Stimulated activated CD8-positive, alpha-beta memory T cell treated with anti-CD3 and anti-CD28 coated beads, Interleukin-7, amount 100 ng/mL, for 24 hours (primary cell): Measurements from ENCODE around the gene CDH2.
"Not testable (repeated sequence)": the region's sequence is repeated elsewhere in the genome, so short reads cannot be mapped to it uniquely, and the experiment has no call there.

Experiments
- DNase-seq: peaks from one replicate; pipeline ENCODE4 v3.0.0-alpha.2; 2020; ENCODE audit warnings: low read depth

Gene CDH2

DNA sequence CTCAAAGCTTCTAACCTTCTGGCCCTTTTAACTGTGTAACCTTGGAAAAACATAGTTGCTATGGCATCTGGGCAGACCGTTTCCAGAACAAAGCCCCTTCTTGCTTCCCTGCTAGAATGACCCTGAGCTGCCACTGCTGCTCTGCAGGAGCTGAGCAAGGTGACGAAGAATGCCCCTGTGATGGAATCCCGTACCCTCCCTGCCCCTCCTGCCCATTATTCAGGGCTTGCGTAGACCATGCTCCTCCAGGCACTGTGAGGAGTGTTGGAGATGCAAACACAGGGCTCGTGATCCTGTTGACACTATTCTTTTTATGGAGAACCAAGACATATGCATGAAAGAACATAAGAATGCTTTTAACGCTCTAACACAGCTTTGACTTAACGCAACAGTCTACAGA, 191.1 kb downstream of the CDH2 start:
- DNase-seq = no peak

GRCh38 chr18:27983780-27984179, 193.2 kb downstream of the CDH2 start:
- DNase-seq = no peak

GRCh38 chr18:27976806-27977408, 200.0 kb downstream of the CDH2 start:
- no peak for DNase-seq

- DNase-seq = no peak
Observed at GRCh38 chr18:27970321-27970720, 206.6 kb downstream of the CDH2 start.

GRCh38 chr18:27969206-27969605, 207.7 kb downstream of the CDH2 start:
- DNase-seq = no peak

DNA sequence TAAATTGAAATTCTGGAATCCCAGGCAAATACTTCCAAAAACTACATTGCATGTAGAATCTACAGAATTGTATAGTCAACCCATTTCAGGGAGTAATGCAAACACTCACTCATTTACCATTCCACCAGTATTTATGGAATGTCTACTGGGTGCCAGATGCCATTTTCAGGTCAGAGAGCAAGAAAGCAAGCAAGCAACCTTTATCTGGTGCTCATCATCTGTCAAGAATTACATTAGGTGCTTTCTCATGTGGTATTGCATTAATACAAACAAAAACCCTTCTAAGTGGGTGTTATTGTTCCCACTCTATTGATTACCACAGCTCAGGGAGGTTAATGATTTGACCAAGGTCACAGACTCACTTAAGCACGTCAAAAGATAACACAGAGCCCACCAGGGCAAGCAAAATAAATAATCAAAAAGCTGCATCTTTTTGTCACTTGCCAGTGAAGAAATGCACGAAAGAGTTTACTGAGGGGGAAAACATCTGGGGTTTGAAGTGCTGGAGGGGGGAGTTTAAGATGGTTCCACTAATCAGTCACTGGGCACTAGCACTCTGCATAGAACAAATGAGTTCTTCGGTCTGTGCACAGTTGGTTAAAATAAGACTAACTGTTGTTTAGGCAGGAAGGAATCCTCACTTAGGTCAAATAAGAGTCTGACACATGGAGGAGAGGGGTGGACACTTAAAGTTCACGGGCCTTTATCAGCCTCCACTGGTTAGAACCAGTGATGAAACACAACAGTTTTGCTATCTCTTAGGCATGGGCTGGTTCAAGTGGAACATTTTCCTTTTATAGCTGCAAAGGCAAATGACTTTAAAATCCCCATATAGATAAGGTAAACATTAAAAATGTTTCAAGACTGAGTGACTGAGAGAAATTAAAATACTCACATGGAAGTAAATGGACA, 208.8 kb downstream of the CDH2 start:
- DNase-seq = no peak

DNA sequence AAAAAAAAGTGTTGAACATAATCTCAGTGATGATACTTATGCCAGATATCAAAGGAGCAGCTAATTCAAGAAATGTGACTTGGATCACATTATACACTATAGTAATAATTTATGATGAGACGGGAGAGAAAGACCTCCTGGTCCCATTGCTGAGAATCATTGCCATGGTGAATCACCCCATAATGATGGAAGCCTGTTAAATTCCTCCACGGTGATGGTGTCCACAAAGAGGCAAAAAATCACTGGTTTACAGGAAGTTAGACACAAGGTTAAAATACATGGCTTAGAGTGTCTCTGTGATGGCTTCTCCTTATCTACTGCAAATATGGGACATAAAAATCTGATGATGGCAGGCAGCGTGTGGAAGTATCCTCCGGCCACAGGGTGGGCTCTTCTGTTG, 210.0 kb downstream of the CDH2 start:
- no peak for DNase-seq

GRCh38 chr18:27964811-27965210, 212.1 kb downstream of the CDH2 start:
- no peak for DNase-seq

- DNase-seq = no peak
Observed at GRCh38 chr18:27959101-27959500, 217.8 kb downstream of the CDH2 start.

- DNase-seq = no peak
Observed at GRCh38 chr18:27956001-27956640, 220.8 kb downstream of the CDH2 start.

DNA sequence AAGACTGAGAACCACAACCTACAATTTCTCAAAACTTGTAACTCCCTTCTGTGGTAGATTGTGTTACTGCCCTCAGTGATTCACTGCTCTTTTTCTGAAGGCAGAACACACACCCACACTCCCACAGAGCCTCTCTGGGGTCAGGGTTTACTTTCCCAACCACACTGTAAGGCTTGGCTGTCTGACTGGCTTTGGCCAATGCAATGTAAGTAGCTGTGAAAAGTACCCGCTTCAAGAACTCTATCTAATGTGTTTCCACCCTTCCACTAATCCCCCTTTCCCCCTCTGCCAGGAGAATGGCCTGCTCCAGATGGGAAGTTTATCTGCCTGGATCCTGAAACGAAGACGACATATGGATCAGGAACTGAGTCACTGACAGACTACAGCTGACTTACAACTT, 222.7 kb downstream of the CDH2 start:
- no peak for DNase-seq

DNA sequence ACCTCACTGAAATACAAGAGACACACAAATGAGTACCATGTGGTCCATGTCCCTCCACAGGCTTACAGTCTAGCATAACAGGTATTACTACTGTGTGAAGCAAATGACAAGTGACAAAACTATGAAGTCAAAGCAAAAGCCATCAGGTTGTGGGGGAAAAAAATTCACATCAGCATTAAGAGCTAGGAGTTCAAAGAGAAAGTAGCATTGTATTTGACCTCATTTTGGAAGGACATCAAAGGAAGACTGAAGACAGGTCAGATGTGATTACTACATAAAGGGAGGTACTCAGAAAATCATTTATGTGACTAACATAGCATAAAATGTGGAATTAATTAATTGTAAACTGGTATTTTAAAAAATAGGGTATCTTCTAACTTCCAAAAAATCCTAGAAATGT, 224.2 kb downstream of the CDH2 start:
- DNase-seq = no peak

GRCh38 chr18:27950648-27951228, 226.2 kb downstream of the CDH2 start:
- DNase-seq = no peak

DNA sequence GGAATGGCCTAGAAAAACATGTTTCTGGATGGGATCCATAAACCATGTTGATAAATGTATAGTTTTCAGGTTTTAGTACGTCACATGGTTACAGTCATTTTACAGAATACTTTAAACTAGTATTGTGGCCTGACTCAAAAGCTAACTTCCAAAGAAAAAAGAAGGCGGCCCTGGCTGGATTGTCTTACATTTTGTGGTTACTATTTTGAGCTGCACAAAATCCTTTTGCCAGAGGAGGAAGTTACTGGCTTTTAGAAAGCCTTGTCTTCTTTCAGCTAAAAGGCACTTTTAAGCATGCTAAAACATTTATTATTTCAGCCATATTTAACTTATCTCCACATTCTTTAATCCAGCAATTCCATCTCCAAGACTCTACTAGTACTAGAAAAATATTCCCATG, 227.9 kb downstream of the CDH2 start:
- no peak for DNase-seq

DNA sequence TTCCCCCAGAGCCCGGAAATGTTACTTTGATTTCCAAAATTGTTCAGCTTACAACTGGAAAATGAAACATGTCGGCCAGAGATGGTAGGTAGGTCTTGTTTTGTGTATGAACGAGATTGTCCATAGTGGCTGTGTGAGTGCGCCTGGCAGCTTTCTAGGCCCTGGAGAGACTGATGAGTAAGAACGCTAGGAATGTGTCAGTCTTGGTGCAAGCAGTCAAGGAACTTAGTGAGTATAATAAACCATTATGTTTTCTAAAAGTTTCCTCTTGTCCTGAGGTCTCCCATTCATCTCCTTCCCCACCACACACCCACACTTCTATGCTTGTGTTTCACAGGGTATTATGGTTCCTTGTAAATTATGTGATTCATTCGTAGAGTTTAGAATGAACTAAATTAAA, 234.2 kb downstream of the CDH2 start:
- DNase-seq = no peak

GRCh38 chr18:27931535-27931934, 245.4 kb downstream of the CDH2 start:
- DNase-seq = no peak

DNA sequence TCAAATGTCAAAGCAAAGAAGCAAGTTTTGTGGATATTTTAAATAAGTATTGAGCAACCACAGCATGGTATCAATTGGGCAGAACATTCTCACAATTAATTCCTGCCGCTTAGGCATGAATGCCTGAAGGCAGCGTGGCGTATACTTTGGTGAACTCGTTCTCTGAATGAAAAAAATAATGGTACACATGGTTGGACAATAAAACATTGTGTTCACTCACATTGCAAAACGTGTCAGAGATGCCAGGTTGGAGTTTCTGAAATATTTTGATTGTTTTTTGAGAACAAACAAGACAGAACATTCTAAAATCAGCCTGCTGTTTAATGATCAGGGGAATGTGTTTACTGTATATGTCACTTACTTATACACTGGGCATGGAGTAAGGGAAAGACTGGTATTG, 254.2 kb downstream of the CDH2 start:
- DNase-seq = no peak

- DNase-seq = no peak
Observed at GRCh38 chr18:27921904-27922751, 254.8 kb downstream of the CDH2 start.

GRCh38 chr18:27921392-27921791, 255.5 kb downstream of the CDH2 start:
- DNase-seq = no peak

- DNase-seq = no peak
Observed at GRCh38 chr18:27920836-27921235, 256.1 kb downstream of the CDH2 start.

DNA sequence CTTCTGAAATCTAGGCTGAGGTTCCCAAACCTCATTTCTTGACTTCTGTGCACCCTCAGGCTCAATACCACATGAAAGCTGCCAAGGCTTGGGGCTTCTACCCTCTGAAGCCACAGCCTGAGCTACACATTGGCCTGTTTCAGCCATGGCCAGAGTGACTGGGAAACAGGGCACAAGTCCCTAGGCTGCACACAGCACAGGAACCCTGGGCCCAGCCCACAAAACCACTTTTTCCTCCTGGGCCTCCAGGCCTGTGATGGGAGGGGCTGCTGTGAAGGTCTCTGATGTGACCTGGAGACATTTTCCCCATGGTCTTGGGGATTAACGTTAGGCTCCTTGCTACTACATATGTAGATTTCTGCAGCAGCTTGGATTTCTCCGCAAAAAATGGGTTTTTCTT, 270.7 kb downstream of the CDH2 start:
- DNase-seq = not testable (repeated sequence)

DNA sequence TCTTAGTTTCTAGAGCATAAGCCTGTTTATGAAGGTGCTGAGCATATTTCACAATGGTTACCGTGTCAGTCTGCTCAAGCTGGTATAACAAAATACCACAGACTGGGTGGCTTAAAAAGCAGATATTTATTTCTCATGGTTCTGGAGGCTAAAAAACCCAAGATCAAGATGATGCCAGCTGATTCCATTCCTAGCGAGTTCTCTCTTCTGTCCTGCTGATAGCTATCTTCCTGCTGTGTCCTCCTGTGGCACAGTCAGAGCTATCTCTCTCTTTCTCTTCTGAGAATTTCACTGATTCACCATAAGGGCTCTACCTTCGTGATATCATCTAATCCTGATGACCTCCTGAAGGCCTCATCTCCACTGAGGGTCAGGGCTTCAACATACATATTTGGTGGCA, 273.0 kb downstream of the CDH2 start:
- no peak for DNase-seq
